ENCODE data around the gene ZFYVE27.

Gene ZFYVE27

DNA sequence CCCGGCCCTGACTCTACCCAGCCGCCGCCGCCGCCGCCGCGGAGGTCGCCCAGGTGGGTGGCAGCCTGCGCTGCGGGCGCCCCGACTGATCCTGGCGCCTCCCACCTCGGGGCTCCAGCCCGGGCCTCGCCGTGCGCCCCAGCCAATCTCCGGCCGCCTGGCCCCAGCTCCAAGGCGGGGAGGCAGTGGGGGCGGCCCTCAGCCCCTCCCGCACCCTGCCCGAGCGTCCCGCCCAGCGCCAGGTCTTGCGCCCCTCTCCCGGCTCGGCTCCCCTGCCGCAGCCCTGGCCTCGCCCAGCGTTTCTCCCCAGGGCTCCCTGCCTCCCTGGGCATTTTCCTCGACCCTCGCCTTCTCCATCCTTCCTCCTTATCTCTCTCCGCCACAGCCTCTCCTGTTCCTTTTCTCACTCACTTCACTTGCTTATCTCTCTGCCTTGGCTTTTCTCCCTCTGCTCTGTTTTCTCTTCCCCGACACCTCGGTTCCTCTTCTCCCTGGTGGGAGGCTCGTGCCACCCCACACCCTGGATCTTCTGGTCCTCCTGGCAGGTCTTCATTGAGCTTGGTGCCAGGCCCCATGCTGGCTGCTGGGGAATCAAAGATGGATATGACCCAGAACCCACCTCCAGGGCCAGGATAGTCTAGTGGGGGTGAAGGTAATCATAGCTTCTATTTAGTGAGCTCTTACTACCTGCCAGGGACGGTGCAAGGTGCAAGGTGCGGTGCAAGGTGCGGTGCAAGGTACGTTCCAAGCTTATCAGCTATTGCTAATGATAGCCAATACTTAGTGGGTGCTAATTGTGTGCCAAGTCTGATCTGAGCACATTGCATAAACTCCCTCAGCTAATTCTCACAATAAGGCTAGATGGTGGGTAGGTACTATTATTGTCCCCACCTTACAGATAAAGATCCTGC, 35.2 kb downstream of the ZFYVE27 start, which contains the start of gene SFRP5:
Gene SFRP5, minus strand, starts transcription at position 87 of the 911 bp plus-strand sequence. CDS start 166 bp downstream, outside the sequence.
- no peak for DNase-seq

DNA sequence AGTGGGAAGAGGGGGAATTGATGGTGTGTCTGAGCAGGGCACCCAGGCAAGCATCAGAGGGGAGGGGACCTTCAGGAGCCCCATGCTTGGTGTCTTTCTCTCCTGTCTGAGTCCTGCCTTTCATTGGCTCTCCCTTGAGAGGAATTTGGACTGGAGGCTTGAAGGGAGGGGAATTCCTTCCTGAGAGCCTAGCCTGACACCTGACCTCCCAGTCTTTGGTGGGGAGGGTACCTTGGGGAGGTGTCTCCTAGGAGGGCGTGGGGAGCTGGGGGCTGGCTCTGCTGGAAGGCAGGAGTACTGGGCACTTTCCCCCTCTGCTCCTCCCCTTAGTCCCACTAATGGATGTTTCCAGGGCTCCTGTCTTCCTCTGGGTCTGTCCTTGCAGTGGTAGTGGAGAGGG, 36.2 kb downstream of the ZFYVE27 start:
- DNase-seq: no peak

- no peak for DNase-seq
Observed at GRCh38 chr10:97774811-97775294, 37.9 kb downstream of the ZFYVE27 start.

GRCh38 chr10:97777143-97777542, 40.2 kb downstream of the ZFYVE27 start:
- DNase-seq: no peak

GRCh38 chr10:97778452-97779302, 41.7 kb downstream of the ZFYVE27 start:
- no peak for DNase-seq

DNA sequence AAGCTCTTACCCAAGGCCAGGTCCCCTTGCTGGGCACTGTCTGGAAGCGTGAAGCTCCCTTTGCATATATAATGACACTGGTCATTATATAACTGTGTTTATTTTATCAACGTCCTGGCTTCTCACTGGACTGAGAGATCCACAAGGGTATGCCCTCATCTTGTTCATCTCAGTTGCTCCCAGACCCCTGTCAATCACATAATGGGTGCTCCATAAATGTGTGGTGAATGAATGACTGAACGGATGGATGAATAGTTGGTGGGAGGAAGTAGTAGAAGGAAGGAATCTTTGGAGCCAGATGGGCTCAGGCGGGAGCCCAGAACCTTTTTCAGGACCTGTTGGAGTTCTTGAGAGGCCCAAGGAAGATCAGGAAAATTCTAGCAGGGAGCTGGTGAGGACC, 42.6 kb downstream of the ZFYVE27 start:
- no peak for DNase-seq

DNA sequence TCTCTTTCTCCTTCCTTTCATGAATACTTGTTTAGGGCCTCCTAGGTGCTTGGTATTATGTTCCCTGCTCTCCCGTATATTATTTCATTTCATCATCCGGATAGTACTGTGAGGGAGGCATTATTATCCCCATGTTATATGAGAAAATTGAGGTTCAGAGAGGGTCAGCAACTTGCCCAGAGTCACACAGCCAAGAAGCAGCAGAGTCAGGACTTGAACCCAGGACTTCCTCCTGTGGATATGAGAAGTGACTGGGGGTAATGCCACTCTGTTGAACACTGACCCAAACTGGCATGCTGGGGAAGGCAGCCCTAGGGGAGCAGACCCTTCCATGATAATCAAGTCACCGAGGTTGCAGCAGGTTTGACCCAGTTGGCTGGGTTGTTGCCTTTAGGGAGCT, 43.0 kb downstream of the ZFYVE27 start:
- DNase-seq: no peak

DNA sequence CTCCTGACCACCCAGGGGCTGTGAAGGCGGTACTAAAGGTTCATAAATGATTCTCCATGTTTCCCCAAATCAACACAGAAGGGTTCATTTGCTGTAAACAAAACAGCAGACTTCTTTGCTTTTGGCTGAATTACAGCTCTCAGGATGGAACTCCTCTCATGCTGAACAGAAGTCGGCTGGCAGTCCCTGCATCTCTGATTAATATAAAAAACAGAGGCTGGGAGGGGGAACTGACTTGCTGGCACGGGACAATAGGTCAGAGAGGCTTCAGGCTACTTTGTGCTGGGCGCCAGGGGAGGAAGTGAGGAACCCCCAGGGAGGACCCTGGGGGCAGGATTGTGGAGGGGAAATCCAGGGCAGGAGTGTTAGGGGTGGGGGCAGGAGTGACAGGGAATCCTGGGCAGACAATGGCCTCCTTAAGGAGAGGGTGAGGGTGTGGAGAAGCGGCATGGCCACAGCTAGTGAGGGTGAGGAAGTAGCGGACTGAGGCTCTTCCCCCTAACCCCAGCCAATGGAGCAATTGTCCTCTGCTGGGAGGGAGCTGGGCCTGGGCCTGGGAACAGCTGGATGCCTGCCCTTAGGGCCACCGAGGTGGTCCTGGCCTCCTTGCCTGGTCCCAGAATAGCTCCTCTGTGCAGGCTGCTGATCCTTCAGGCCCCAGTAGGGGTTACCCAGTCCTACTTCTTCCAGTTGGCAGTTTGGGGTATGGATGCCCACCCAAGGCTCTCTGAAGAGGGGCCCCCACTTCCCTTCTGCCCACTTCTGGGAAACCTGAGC, 44.1 kb downstream of the ZFYVE27 start:
- DNase-seq: no peak

GRCh38 chr10:97781618-97782331, 44.8 kb downstream of the ZFYVE27 start:
- no peak for DNase-seq

DNA sequence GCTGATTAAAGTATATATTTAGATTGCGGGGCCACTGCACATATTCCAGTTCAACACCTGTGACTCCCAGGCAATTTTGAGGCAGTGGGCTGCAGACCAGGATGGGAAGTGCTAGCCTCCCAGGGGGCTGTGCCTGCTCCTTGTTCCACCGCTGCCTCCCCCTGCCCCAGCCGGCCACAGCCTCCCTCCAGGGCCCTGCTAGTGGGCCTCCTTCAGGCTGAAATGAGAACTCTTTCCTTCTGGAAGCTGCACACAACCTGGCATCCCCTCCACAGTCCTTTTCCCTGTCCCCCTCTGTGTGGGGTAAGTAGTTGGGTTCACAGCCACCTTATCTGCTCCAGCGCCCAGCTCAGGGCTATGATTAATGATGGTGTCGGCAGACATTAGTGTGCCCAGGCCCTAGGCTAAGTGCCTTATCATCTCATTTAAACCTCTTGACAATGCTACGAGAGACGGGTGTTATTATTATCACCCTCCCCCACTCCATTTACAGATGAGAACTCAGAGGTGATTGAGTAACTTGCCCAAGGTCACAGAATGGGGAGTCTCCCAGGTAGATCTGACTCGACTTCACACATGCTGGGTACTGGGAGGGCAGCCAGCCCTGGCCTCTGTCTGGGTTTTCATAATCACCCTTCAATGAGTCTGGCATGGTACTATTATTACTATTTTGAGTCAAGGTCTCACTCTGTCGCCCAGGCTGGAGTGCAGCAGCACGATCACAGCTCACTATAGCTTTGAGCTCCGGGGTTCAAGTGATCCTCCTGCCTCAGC, 45.7 kb downstream of the ZFYVE27 start:
- DNase-seq: no peak

DNA sequence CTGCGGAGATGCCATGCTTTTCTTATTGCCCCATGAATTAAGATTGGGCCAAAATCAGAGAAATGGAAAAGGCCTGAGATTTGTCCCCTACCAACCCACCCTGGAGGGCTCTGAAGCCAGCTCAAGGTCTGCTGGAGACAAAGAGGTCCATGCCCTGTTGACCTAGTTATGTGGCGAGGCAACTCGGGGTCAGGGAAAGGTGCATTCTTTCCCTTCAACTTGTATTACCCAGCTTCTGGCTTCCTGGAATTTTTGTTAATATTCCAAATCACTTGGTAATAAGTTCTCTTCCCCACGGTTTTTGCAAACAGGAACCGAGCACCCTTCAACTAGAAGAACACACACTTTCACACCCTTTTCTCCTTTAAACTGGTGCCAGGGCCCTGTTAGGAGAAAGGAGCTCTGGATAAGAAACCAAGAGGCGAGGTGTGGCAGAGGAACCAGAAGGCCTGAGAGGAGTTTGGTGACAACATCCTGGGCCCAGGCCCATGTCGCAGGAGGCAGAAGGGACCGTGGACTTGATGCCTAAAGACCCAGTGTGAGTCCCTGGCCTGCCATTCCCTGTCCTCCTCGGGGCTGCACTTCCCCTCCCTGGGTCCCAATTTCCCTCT, 47.4 kb downstream of the ZFYVE27 start:
- DNase-seq: no peak

GRCh38 chr10:97785231-97785630, 48.3 kb downstream of the ZFYVE27 start:
- no peak for DNase-seq

- no peak for DNase-seq
Observed at GRCh38 chr10:97785731-97786130, 48.8 kb downstream of the ZFYVE27 start.

- no peak for DNase-seq
Observed at GRCh38 chr10:97788552-97789442, 51.9 kb downstream of the ZFYVE27 start.

DNA sequence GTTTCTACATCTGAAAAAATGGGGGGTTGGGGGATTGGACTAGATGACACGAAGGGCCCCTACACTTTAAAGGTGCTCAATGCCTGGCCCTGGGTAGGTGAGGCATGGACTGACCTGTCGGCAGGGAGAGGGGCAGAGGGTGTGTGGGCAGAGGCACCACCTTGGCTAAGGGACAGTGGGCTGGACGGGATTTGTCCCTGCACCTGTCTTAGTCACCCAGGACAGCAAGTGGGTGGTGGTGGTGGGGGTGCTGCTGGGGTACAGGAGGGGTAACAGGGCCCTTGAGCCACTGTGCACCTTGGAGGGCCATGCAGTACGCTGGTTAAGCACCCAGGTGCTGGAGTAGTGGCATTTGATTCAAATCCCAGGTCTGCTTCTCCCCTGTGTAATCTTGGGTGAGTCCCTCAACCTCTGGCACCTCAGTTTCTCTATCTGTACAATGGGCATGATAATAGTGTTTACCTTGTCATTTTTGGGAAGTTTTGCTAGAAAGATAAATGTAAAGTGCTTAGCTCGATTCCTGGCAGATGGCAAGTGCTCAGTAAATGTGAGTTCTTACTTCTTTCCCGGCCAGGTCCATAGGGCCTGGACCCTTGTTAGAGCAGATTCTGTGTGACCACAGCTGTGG, 53.0 kb downstream of the ZFYVE27 start:
- no peak for DNase-seq

DNA sequence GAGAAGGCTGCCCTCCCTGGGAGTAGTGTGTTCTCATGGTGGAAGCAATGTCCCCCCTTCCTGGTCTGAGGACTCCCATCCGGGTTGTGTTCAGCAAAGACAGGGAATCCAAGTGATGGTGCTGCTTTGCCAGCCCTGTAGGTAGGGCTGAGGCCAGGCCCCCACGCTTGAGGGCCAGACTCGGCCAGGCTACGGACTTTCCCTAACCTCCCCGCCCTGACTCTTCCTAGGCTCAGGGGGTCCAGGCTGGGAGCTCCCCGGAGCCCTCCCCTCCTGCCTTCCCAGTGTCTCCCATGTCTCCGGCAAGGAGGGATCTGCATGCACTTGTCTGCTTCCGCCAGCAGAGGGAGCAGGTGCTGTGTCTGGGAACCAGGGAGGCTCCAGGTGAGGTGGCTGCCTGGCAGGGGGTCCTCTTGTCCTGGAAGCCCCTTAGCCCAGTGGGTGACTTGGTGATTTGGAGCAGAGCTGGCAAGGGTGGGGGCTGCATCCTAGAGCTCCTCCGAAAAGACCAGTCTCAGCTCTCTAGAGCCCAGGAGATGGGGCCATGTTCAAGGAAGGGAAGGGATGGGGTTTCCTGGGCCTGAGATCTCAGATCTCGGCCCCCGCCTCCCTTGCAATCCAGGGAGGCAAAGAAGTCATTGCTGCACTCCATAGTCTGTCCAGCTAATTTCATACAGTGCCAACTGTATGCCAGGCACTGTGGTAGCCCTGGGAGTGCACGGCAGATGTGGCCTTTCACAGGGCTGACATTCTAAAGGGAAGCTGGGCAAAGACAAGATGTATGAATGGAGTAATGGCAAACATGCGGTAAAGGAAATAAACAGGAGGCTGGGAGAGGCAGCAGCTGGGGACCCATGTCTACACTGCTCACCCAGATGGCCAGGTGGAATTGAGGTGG, 55.1 kb downstream of the ZFYVE27 start:
- no peak for DNase-seq

DNA sequence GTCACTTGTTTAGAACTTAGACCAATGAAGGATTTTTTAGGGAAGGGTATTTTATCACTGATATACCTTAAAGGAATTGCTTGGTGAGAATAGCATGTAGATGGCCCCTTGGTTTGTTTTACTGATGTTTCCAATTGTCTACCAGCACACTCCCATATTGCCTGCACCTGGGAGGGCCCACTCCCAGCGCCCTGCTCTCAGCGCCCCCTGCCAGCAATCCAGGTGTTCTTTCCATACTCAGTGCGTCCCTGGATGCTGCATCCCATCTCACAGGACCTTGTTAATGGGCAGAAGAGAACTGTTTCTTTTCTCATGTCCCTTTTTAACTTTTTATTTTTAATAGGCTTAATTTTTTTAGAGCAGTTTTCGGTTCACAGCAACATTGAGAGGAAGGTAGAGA, 59.0 kb downstream of the ZFYVE27 start:
- no peak for DNase-seq

DNA sequence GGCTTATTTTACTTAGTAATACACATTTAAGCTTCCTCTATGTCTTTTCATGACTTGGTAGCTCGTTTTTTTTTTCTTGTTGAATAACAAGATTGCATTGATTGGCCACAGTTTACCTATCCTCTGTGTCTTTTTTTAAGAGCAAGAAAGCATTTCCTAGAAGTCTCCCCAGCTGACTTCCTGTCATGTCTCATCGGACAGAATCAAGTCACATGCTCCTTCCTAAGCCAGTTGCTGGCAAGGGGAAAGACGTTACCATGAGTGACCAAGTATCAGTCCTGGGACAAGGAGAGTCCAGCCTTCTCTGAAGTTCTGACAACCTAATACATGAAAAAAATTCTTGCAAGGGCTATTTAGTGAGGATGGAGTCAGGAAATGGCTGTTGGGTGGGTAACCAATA, 59.7 kb downstream of the ZFYVE27 start:
- no peak for DNase-seq
